Testis (tissue), 2 donors: ENCODE measurements around the gene DGKH.

Experiments used
- CTCF ChIP-seq, 3 experiments: fragments of 450-650 bp in 2 of 3; fragments of 200-600 bp in 1 of 3; sonication (generic) in 1 of 3; IDR thresholded peaks; one replicate each; pipeline ENCODE4 v1.5.1; 2016 to 2019; ENCODE audit warnings: antibody characterized with exemption in 3 of 3, mild to moderate bottlenecking in 2 of 3, moderate library complexity in 1 of 3
- POLR2A ChIP-seq: fragments of 450-650 bp; IDR thresholded peaks from one replicate; pipeline ENCODE4 v1.6.1; 2017; ENCODE audit warnings: antibody characterized with exemption, mild to moderate bottlenecking, moderate library complexity

- TF ChIP-seq CTCF (IDR thresholded peaks at IDR 0.05): no peak
- no peak for TF ChIP-seq POLR2A
Observed at GRCh38 chr13:42283574-42283973, 235.1 kb downstream of the DGKH start.
